Panc1 (cell line): Measurements from ENCODE around the gene CELF6. TPM values are rescaled to one million over a fixed set of nuclear protein-coding genes. Genes with fewer than 3 reads are reported as not detected.

Experiments used
- ATAC-seq: fragments of 200-7000 bp; cut with Tn5 transposase; 2 replicates; pipeline ENCODE4 v1.9.1; 2020; ENCODE audit warnings: mild to moderate bottlenecking, moderate library complexity
- BruUV-seq: library from RNA; stranded (reverse); fragments of 400-500 nt; replicated peaks from 2 replicates; lab custom pipeline; 2021; lab: Mats Ljungman, UMichigan
- CTCF ChIA-PET: fragments of 300-600 bp; sonication (Branson Sonifier 250); formaldehyde crosslinking; loops from one replicate; lab custom pipeline; 2022; ENCODE audit warnings: antibody characterized with exemption; lab: Charles Lee
- POLR2A ChIA-PET: fragments of 300-600 bp; sonication (Branson Sonifier 250); formaldehyde crosslinking; loops from one replicate; lab custom pipeline; 2022; ENCODE audit warnings: antibody characterized with exemption; lab: Charles Lee
- DNase-seq: peaks from one replicate; pipeline ENCODE4 v3.0.0-alpha.2; 2010; ENCODE audit warnings: low read depth, low spot score
- H3K27ac ChIP-seq: 2 replicates; pipeline ENCODE4 v1.5.1; 2011; ENCODE audit warnings: mild to moderate bottlenecking, low read length, inconsistent platforms
- H3K27me3 ChIP-seq: fragments of 200-500 bp; sonication (Bioruptor generic); 2 replicates; pipeline ENCODE4 v1.6.0; 2014; ENCODE audit warnings: low read length, inconsistent platforms; ENCODE audit not compliant: control insufficient read depth, insufficient read depth
- H3K36me3 ChIP-seq: fragments of 200-500 bp; sonication (Bioruptor generic); 2 replicates; pipeline ENCODE4 v1.5.1; 2014; ENCODE audit warnings: inconsistent platforms, mild to moderate bottlenecking, low read length, moderate library complexity; ENCODE audit not compliant: control insufficient read depth, insufficient read depth
- H3K4me1 ChIP-seq: 2 replicates; pipeline ENCODE4 v1.5.1; 2011; ENCODE audit warnings: inconsistent platforms, mild to moderate bottlenecking, low read length, moderate library complexity; ENCODE audit not compliant: control insufficient read depth, insufficient read depth
- H3K4me3 ChIP-seq, 2 experiments: 2 replicates each; pipeline ENCODE4 v1.5.1; 2011 to 2012; ENCODE audit warnings: low read depth in 2 of 2, low read length in 2 of 2, mild to moderate bottlenecking in 2 of 2, inconsistent platforms in 1 of 2, moderate library complexity in 1 of 2
- H3K9me3 ChIP-seq: fragments of 200-500 bp; sonication (Bioruptor generic); 2 replicates; pipeline ENCODE4 v1.5.1; 2014; ENCODE audit warnings: low read depth, mild to moderate bottlenecking, inconsistent platforms, low read length, moderate library complexity; ENCODE audit not compliant: control insufficient read depth, insufficient read depth
- POLR2AphosphoS5 ChIP-seq: IDR thresholded peaks from 2 replicates; pipeline ENCODE4 v1.6.1; 2012; ENCODE audit warnings: mild to moderate bottlenecking, low read depth, low read length, moderate library complexity
- SIN3A ChIP-seq: IDR thresholded peaks from 2 replicates; pipeline ENCODE4 v1.6.1; 2012; ENCODE audit warnings: low read depth, mild to moderate bottlenecking, low read length, moderate library complexity, borderline replicate concordance; ENCODE audit not compliant: insufficient read depth
- TCF7L2 ChIP-seq: IDR thresholded peaks from 2 replicates; pipeline ENCODE4 v1.6.1; 2011; ENCODE audit warnings: mild to moderate bottlenecking, low read depth, low read length, inconsistent platforms
- in situ Hi-C: cut with HindIII; loops from 2 replicates; pipeline ENCODE4 v1.10.0; 2016; ENCODE audit warnings: low sequenced_read_pairs, low pct_unique_long_range_greater_than_20kb
- intact Hi-C: fragments of 100-400 bp; cut with micrococcal nuclease; formaldehyde crosslinking; loops from one replicate; pipeline ENCODE4 v1.10.0; 2022; ENCODE audit not compliant: unreplicated experiment
- total RNA-seq: library from RNA; stranded (reverse); gene quantifications from one replicate; pipeline ENCODE4 v1.2.1, GENCODE V29; 2021; ENCODE audit not compliant: unreplicated experiment
- TF ChIP-seq, protein P1 (sequence below): fragments of 450-650 bp; IDR thresholded peaks from 2 replicates; pipeline ENCODE4 v1.5.1; 2017; ENCODE audit warnings: mild to moderate bottlenecking
- TF ChIP-seq, protein P2 (sequence below), 2 experiments: IDR thresholded peaks; 2 replicates each; pipeline ENCODE4 v1.6.1; 2011 to 2012; ENCODE audit warnings: low read depth in 2 of 2, control low read depth in 1 of 2, low read length in 1 of 2, mild to moderate bottlenecking in 1 of 2, moderate library complexity in 1 of 2; ENCODE audit not compliant: insufficient read depth in 1 of 2

CELF6 gene
- total RNA-seq, 1 experiment from 2014 or later = not detected

DNA sequence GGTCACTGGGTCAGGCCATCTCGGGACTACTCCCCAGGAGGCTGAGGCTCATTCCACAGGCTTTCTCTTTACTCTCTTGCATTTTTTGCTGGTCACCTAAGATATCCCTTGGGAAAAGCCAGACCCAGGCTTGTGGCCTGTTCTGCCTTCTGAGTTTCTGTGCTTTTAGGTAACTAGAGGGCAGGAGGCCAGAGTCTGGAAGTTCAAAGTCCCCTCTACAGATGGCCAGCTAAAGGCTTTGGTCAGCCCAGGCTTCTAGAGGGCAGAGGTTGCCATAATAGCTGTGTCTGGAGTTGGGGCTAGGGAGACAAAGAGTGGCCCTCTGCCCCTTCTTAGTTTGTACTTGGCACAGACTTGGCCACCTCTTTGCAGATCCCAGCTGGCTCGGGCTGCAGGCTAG is 39.2 kb downstream of the CELF6 start:
- CTCF ChIA-PET = no interaction called here
- in situ Hi-C loops = no loop called here

DNA sequence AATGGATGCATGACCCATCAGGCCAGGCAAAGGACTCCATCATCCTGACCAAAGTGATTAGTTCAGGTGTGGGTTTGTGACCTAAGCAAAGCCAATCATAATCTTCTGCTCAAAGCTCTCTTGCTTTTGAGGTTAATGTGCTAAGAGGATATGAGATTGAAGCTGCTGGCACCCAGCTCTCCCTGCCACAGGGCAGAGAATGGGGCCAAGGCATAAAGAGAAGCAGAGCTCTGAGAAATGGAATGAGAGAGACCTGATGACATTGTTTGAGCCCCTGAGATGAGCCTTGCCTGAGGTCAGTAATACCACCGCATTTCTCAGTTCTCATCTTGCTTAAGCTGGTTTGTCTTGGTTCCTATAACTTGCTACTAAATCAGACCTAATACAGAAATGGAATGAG is 41.2 kb downstream of the CELF6 start:
- ATAC-seq (no peak), DNase-seq (no peak)
- intact Hi-C loops (no loop called here), in situ Hi-C loops (no loop called here)
- CTCF ChIA-PET = interaction anchor here (0.6 kb wide), 1 partner anchor 829 kb away, joined by 14 read pairs; no protein-coding TSS in a partner anchor
- Histone ChIP-seq H3K27ac (no peak overlapping the region), H3K36me3 (no peaks in the 10 kb centered on the region), H3K4me1 (no peaks in the 10 kb centered on the region), H3K9me3 (no peaks in the 10 kb centered on the region), H3K27me3 (no peaks in the 10 kb centered on the region), H3K4me3 (no peak overlapping the region)
- BruUV-seq = no TSS peak
- TF ChIP-seq, protein P1, sequence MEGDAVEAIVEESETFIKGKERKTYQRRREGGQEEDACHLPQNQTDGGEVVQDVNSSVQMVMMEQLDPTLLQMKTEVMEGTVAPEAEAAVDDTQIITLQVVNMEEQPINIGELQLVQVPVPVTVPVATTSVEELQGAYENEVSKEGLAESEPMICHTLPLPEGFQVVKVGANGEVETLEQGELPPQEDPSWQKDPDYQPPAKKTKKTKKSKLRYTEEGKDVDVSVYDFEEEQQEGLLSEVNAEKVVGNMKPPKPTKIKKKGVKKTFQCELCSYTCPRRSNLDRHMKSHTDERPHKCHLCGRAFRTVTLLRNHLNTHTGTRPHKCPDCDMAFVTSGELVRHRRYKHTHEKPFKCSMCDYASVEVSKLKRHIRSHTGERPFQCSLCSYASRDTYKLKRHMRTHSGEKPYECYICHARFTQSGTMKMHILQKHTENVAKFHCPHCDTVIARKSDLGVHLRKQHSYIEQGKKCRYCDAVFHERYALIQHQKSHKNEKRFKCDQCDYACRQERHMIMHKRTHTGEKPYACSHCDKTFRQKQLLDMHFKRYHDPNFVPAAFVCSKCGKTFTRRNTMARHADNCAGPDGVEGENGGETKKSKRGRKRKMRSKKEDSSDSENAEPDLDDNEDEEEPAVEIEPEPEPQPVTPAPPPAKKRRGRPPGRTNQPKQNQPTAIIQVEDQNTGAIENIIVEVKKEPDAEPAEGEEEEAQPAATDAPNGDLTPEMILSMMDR = no peak
- no peak for TF ChIP-seq SIN3A
- TF ChIP-seq POLR2AphosphoS5 = no peak
- no peak for TF ChIP-seq TCF7L2
- TF ChIP-seq, protein P2, sequence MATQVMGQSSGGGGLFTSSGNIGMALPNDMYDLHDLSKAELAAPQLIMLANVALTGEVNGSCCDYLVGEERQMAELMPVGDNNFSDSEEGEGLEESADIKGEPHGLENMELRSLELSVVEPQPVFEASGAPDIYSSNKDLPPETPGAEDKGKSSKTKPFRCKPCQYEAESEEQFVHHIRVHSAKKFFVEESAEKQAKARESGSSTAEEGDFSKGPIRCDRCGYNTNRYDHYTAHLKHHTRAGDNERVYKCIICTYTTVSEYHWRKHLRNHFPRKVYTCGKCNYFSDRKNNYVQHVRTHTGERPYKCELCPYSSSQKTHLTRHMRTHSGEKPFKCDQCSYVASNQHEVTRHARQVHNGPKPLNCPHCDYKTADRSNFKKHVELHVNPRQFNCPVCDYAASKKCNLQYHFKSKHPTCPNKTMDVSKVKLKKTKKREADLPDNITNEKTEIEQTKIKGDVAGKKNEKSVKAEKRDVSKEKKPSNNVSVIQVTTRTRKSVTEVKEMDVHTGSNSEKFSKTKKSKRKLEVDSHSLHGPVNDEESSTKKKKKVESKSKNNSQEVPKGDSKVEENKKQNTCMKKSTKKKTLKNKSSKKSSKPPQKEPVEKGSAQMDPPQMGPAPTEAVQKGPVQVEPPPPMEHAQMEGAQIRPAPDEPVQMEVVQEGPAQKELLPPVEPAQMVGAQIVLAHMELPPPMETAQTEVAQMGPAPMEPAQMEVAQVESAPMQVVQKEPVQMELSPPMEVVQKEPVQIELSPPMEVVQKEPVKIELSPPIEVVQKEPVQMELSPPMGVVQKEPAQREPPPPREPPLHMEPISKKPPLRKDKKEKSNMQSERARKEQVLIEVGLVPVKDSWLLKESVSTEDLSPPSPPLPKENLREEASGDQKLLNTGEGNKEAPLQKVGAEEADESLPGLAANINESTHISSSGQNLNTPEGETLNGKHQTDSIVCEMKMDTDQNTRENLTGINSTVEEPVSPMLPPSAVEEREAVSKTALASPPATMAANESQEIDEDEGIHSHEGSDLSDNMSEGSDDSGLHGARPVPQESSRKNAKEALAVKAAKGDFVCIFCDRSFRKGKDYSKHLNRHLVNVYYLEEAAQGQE (IDR thresholded peaks at IDR 0.05; ENCODE audit: insufficient read depth in 1 of 2, low read depth in 2 of 2, low read length in 1 of 2) = no peak
- POLR2A ChIA-PET = interaction anchor here (0.7 kb wide), 1 partner anchor 10 kb away, joined by 8 read pairs; no protein-coding TSS in a partner anchor

More for the DNA sequence above, 39.2 kb downstream of the CELF6 start:
- BruUV-seq = no TSS peak
- Histone ChIP-seq H3K4me1 (no peaks in the 10 kb centered on the region), H3K27me3 (no peaks in the 10 kb centered on the region), H3K9me3 (no peaks in the 10 kb centered on the region), H3K27ac (no peak overlapping the region), H3K36me3 (no peaks in the 10 kb centered on the region), H3K4me3 (no peak overlapping the region)
- POLR2A ChIA-PET = no interaction called here
- intact Hi-C loops = no loop called here
- DNase-seq = no peak
- no peak for ATAC-seq
- TF ChIP-seq POLR2AphosphoS5 (no peak), TCF7L2 (no peak), SIN3A (no peak)
- TF ChIP-seq, protein P1 = no peak
- TF ChIP-seq, protein P2 (IDR thresholded peaks at IDR 0.05; ENCODE audit: insufficient read depth in 1 of 2, low read depth in 2 of 2, low read length in 1 of 2) = no peak
